HG03097 (cell line): Measurements from ENCODE around the gene COL23A1.
"Not testable (repeated sequence)": the region's sequence is repeated elsewhere in the genome, so short reads cannot be mapped to it uniquely, and the experiment has no call there.

Source experiments
- ATAC-seq: cut with Tn5 transposase; IDR thresholded peaks from one replicate; pipeline ENCODE4 v1.9.1; 2021; ENCODE audit not compliant: unreplicated experiment, low FRiP score

COL23A1 gene

DNA sequence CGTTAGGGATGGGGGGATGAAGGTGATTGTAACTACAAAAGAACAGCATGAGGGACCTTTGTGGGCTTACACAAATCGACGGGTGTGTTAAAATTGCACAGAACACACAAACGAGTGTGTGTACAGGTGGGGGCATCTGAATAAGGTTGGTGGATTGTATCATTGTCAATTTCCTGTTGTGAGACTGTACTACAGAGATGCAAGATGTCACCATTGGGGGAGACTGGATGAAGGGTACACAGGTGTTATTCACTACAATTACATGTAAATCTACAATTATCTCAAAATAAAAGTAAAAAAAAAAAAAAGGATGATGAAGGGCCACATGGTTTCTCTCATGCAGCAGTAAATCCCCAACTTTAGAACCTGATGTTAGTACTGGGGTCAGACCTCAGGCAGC is 326.1 kb downstream of the COL23A1 start:
- no peak for ATAC-seq

DNA sequence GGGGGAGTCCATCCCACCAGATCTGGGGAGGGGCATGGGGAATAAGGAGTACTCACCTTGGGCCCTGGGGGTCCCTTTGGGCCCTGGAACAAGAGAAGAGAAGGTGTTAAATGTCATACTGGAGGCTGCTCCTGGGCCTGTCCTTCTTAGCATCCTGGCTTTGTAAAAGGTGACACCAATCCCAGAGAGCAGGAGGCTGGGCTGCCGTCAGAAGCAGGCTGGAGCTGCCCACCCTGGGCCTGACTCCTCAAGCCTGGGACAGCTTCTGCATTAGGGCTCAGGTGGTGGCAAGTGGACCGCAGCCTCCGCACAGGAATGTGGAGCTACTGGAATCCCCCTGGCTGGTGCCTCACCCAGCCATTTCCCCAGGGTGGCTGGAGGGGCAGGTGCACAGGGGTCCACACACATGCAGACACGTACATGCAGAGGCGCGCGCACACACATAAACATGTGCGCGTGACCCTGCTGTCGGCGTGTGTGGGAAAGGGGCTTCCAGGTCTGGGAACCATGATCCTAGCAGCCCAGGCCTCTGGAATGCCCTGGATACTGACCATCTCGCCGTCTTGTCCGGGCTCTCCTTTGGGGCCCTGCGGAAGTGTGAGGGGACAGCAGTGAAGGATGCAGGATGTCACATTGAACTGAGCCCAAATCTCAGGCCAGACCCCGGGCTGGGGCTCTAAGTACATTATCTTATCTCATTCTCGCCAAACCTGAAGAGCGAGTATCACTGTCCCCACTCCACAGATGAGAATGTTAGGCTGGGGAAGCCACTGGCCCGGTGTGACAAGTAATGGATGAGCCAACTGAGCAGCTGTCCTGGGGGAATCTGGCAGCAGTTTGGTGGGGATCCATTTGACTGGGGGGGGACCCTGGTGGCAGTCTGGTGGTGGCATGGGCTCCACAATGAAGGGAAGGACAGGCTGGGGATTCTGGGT is 328.3 kb downstream of the COL23A1 start:
- ATAC-seq: no peak

DNA sequence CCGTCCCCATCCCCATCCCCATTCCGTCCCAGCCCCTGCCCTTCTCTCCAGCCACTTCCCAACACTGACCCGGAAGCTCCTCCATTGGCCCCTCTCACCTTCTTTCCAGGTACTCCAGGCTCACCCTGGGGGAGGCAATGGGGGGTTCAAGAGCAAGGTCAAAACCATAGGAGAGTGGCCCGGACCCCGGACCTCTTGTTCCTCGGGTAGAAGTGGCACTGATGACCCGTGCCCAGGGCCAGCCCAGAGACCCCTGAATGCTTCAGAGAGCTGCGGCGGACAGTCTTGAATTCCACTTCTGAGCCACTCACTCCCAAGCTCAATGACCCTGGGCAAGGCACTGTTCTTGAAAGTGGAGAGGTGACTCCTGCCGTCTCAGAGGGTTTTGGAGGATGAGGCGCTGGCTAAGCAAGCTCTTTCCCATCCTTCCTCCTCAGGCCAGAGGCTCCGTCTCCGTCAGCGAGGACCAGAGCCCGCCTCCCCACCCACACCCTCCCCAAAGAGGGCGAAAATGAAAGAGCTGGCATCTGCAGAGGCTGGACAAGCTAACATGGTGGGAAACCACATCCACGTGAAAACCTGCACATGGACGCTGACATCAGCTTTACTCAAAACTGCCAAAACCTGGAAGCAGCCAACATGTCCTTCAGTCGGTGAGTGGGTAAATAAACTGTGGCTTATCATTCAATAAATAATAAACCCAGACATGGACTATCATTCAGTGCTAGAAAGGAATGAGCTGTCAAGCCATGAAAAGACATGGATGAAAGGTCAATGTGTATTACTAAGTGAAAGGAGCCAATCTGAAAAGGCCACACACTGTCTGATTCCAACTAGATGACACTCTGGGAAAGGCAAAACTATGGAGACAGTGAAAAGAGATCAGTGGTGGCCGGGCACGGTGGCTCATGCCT is 330.3 kb downstream of the COL23A1 start:
- ATAC-seq: no peak

DNA sequence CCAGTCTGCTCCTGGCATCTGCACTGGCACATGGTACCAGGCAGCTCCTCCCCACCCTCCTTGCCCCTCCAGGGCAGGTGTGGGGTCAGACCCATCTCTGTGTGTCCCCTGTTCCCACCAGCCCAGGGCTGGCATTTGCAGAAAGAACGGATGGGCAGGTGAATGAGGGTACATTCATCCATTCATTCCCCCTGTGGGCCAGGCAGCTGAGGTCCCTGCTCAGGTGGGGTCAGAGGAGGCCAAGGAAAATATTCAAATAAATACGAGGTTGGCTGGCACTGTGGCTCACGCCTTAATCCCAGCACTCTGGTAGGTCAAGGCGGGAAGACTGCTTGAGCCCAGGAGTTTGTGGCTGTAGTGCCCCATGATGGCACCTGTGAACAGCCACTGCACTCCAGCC is 332.5 kb downstream of the COL23A1 start:
- ATAC-seq: no peak

DNA sequence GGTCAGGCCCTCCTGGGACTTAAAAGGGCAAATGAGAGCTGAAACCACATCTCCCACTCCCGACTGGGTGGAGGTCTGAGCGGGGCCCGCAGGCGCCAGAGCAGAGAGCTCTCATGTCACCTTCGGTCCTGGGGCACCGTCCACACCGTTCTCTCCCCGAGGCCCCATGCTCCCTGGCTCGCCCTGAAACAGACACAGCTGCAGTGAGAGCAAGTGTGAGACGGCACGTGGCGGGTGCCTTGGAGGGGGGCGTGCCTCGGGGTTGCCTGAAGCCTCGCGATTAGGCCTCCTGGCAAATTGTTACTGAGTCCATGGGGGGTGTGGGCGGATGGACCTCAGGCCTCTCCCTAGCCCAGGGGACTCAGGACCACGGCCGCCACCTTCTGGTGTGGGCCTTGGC is 333.4 kb downstream of the COL23A1 start:
- no peak for ATAC-seq

DNA sequence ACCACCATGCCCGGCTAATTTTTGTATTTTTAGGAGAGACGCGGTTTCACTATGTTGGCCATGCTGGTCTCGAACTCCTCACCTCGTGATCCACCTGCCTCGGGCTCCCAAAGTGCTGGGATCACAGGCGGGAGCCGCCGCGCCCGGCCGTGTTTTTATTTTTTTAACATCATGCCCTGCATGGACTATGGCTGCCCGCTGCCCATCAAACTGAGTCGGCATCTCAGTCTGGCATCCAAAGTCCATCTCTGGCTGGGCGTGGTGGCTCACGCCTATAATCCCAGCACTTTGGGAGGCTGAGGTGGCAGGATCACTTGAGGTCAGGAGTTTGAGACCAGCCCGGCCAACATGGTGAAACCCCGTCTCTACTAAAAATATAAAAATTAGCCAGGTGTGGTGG is 336.6 kb downstream of the COL23A1 start:
- not testable (repeated sequence) for ATAC-seq

DNA sequence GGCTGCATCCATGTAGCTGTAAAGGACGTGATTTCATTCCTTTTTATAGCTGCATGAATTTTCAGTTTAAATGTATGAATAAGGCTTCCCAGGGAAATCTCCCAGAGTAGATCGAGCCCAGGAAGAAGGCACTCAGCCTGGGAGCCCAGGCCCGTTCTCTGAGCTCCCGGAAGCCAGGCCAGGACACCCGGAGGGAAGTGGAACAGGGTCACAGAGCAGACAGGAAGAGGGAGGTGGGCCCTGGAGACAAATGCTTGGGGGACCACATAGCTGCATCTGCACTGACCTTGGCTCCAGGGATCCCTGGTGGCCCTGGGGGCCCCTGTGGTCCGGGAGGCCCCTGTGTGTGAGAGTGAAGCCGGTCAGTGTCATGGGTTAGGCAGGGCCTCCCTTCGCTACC is 337.9 kb downstream of the COL23A1 start:
- ATAC-seq: no peak

DNA sequence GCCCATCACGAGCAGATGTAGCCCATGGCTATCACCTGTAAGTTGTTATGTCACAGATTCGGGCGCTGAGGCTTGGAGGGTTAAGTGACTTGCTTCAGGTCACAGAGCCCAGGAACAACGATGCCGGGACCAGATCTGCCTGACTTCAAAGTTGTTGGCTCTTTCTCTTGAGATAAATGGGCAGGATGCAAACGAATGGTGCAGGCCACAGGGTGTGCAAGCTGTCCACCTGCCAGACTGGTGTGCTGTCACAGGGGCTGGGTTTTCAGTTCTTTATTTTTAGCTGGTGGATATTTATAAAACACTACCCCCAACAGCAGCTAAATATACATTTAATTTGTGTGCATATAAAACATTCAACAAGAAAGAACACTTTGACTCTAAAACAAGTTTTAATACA is 339.9 kb downstream of the COL23A1 start:
- no peak for ATAC-seq

DNA sequence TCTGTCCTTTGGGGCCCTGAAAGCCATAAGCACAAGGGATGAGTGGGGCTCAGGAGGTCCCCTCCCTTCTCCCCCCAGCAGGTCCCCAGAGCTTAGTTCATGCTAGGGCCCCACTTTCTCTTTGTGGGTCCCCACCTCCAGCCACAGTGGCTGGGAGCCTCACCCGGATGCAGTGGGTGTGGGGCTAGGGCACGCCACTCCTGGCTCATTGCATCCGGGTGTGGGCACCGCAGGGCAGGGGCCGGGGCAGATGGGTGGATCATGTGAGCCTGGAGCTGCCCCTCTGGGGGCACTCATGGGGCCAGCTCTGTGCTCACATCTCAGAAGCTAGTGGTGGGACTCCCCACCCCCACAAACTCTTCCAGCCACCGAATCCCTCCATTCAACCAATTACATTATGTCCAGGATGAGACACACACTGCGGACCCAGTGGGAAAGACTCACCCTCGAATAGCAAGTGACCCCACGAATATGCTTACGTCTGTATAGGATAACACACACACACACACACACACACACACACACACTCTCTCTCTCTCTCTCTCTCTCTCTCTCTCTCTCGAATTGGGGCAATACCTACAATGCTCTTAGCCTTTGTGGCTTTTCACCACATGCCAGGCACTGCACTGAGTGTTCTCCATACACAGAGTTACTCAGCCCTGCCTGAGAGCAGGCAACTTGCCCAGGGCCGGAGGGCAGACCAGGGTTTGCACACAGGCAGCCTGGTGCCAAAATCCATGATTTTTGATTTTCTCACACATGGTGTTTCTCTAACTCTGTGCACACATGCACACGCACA is 340.8 kb downstream of the COL23A1 start:
- no peak for ATAC-seq

DNA sequence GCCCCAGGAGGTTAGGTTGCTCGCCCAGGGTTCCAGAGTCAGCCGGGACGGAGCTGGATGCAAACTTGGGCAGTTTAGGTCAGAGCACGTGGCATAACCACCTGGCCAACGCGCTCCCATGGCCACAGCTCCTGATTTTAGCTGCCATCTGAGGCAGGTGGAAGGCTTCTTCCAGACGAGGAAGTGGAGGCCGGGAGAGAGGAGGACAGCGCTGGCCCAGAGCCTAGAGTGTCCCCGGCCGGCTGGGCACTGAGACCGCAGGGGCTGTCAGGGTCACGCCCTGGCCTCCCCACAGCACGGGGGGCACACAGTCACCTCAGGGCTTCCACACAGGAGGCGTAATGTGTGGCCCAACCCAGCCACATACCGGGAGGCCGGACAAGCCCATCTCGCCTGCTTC is 341.4 kb downstream of the COL23A1 start:
- no peak for ATAC-seq

DNA sequence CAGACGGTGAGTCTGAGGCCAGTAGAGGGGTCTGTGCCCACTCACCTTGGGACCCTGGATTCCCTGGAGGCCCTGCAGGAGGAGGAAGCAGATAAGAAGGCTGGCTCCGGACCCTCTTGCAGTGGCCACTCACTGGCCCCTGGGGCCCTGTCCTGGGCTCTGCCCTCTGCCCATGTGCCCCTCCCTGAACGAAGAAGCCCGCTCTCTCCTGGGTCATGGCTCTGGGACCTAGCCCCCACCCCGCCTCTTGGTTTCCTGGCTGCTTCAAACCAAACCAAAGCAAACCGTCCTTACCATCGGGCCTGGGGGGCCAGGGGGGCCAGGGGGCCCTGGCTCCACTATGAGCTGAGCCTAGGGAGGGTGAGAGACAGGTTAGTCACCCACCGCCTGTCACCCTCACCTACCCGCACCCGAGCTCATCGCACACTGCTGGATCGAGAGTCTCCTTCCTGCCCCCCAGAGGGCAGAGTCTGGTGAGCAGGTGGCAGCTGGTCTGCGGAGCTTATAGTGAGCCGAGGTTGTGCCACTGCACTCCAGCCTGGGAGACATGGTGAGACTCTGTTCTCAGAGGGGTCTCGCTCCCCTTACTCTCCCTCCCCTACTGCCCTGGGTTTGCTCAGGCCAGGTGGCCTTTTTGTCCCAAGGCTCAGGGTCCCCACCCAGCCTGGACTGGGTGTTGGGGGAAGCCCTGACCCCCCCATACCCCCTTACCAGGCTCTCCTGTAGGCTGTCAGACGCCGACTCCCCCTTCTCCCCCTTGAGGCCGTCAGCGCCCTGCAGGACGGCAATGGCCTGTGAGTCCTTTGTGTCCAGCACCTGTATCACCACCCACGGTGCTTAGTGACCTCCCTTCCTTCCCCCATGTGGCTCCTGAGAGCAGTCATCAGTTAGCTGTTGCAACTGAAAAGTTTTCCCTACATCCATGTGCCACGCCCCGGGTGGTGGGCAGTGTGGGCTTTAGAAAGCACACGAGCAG is 342.4 kb downstream of the COL23A1 start:
- ATAC-seq: no peak

DNA sequence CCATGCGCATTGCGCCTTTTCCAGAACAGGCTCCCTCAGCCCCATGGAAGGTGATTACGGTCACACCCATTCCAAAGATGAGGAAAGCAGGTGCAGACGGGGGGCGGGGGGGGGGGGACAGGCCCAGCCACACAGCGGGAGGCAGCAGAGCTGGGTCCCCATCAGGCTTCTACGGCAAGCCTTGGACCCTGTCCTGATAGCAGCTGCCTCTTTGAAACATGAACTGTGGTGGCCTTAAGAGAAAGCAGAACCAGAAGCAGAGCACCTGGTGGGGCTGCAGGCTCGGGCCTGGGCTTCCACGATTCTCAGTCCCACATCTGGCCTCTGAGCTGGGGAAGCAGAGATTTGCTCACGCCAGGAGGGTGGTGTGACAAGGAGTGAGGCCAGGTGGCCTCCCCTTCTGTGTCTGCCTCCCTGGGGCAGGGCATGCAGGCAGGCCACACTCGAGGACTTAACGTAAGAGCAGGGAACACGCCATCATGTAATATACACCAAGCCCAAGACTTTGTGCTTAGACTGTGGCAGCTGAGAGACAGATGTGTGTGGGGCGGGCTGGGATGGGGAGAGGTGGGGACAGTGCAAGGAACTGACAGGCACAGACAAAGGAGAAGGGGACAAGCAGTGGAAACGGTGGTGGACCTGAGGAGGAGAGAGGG is 343.4 kb downstream of the COL23A1 start:
- ATAC-seq: no peak

DNA sequence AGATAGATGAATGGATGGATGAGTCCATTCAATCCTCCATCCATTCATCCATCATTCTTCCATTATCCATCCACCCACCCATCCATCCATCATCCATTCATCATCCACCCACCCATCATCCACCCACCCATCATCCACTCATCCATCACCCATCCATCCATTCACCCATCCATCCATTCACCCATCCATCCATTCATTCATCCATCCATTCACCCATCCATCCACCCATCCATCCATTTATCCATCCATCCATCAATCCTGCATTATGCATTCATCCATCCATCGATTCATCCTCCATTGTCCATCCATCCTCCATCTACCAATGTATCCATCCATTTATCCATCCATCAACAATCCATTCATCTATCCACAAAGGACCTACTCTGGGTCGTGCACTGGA is 344.8 kb downstream of the COL23A1 start:
- no peak for ATAC-seq

DNA sequence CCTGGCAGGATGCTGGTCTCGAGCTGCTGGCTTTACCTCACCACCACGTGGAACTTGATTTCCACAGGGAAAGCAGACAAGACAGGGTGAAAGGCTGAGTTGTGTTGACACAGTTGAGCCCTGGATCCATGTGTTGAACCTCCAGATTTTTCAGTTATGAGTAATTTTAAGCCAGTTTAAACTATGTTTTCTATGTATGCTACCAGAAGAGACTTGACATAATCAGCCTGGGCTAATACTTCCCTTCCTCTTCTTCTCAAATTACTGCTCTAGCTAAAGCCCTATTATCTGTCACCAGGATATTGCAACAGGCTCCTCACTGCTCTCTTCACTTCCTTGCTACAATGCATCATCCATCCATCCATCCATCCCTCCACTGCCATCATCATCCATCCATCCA is 345.6 kb downstream of the COL23A1 start:
- no peak for ATAC-seq

DNA sequence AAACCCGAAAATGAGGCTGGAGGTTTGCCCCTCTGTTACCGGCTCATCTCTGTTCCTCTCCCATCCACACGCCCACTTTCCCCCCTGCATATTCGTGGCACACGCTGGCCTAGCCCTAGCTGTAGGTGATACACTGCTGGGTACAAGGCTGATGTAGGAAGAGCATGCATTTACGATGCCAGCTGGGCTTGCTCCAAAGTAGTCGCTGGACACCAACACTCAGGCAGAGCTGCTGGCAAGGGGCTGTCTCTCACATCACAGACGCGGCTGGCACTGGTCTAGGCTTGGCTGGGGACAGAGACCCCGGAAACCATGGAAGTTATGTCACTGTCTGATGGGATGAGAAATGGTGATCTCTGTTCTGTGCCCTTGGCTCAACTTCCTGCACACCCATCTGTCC is 347.8 kb downstream of the COL23A1 start:
- no peak for ATAC-seq

DNA sequence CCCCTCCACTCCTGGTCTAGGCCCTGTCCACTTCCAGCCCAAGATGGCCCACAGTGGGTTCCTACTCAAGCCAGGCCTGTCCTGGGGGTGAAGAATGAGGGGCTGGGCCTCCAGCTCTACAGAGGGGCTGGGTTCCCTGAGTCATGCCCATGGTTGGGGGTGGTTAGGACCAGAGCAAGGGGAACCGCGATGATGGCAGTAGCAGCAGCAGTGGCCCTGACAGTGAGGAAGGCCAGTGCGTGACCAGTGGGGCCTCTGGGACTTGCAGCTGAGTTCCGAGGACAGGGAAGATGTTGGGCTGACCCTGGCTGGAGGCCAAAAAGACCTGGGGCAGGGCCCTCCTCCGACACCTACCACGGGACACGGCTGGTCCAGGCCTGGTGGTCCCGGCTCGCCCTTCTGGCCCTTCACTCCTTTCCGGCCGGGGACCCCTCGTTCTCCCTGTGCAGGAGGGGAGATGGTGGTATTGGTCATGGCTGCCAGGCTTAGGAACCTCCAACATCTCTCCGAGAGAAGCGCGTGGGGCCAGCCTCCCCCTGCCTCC is 348.4 kb downstream of the COL23A1 start:
- no peak for ATAC-seq

DNA sequence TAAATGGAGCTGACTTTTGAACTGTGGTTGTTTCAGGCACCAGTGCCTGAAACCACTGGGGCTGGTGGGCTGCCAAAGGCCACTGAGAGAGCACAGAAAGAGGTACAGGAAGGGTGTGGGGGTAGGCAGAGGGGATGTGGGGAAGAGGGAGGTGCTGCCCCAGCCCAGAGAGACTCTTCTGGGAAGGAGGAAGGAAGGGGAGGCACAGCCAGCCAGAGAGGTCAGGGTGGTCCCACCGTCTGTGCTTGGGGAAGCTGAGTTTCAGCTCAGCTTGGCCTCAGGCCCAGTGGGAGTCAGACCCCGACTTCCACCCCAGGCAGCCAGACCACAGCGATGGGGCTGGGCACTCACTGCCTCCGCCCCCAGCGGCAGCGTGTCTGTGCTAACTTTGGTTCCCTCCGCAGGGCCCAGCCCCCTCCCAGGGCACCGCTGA is 348.9 kb downstream of the COL23A1 start:
- no peak for ATAC-seq

DNA sequence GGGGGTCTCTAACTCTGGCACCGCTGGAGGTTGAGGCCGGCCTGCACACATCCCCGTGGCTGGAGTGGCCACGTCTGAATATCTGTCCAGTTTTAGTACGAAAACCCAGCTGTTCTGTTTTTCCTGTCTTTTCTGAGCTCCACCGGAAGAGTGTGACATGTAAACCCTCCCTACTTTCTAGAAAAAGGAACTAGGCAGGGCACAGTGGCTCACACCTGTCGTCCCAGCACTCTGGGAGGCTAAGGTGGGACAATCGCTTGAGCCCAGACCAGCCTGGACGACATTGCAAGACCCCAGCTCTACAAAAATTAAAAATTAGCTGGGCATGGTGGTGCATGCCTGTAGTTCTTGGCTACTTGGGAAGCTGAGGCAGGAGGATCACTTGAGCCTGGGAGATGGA is 349.4 kb downstream of the COL23A1 start:
- no peak for ATAC-seq

DNA sequence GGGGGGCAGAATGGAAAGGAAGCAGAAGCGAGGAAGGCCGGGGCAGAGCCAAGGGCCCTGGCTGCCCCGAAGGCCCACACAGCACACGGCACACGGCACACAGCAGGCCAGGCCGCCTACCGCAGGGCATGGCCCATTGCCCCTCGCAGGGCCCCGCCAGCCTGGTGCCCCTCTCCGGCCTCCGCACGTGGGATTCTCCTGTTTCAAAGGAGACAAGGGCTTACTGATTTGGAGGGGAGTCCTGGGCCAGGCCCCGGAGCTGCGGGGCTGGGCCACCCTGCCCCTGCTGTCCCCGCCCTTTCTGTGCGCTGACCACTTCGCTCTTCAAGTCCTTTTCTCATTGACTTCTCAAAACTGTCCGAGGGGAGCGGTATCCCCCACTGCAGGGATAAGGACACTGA is 349.9 kb downstream of the COL23A1 start:
- ATAC-seq: no peak
